RWPE1 (cell line): ENCODE results near the gene SRP54.
"Not testable (repeated sequence)": the region's sequence is repeated elsewhere in the genome, so short reads cannot be mapped to it uniquely, and the experiment has no call there.

Source experiments
- CTCF ChIA-PET: fragments of 350-600 bp; sonication (Branson Sonifier 250); formaldehyde crosslinking; extraction: SDS; loops from one replicate; lab custom pipeline; 2021; lab: Yijun Ruan, JAX
- POLR2A ChIA-PET: fragments of 400-600 bp; formaldehyde crosslinking; extraction: SDS; loops from one replicate; lab custom pipeline; 2020; ENCODE audit warnings: antibody characterized with exemption; ENCODE audit not compliant: low non-redundant PET; lab: Yijun Ruan, JAX
- DNase-seq: peaks from one replicate; pipeline ENCODE4 v3.0.0; 2012; ENCODE audit warnings: low spot score
- H3K27ac ChIP-seq: fragments of 450-650 bp; 2 replicates; pipeline ENCODE4 v1.5.1; 2017
- CTCF ChIP-seq: fragments of 450-650 bp; conservative IDR thresholded peaks from 2 replicates; pipeline ENCODE4 v1.5.1; 2017; ENCODE audit warnings: low read depth, mild to moderate bottlenecking

SRP54 gene

GRCh38 chr14:34944744-34945143 is 38.0 kb upstream of the SRP54 start:
- ChIA-PET CTCF (interaction anchor here (0.6 kb wide), 1 partner anchor 15 kb away, joined by 3 read pairs; no protein-coding TSS in a partner anchor), POLR2A (no interaction called here)
- TF ChIP-seq CTCF = no peak
- DNase-seq = no peak
- no peak overlapping the region for H3K27ac ChIP-seq

- POLR2A ChIA-PET = no interaction called here
- CTCF ChIA-PET = no interaction called here
- TF ChIP-seq CTCF = no peak
- H3K27ac ChIP-seq = no peak overlapping the region
- DNase-seq = no peak
These were observed 36.1 kb upstream of the SRP54 start for GRCh38 chr14:34946699-34947098.

GRCh38 chr14:34951286-34951685 is 31.5 kb upstream of the SRP54 start:
- ChIA-PET POLR2A (interaction anchor here (0.6 kb wide), 1 partner anchor 18 kb away, joined by 4 read pairs; no protein-coding TSS in a partner anchor), CTCF (no interaction called here)
- no peak for TF ChIP-seq CTCF
- DNase-seq = no peak
- no peak overlapping the region for H3K27ac ChIP-seq

- TF ChIP-seq CTCF = no peak
- no peak for DNase-seq
- ChIA-PET CTCF (interaction anchor here (0.6 kb wide), 1 partner anchor 13 kb away, joined by 3 read pairs; no protein-coding TSS in a partner anchor), POLR2A (no interaction called here)
- H3K27ac ChIP-seq = no peak overlapping the region
These were observed 25.9 kb upstream of the SRP54 start for GRCh38 chr14:34956931-34957330.

GRCh38 chr14:34957771-34958286 is 25.0 kb upstream of the SRP54 start:
- no peak overlapping the region for H3K27ac ChIP-seq
- ChIA-PET CTCF (no interaction called here), POLR2A (no interaction called here)
- DNase-seq = no peak
- no peak for TF ChIP-seq CTCF

- CTCF ChIA-PET = interaction anchor here (0.6 kb wide), 1 partner anchor 386 kb away, joined by 3 read pairs; no protein-coding TSS in a partner anchor
- DNase-seq, POLR2A ChIA-PET, H3K27ac ChIP-seq: not testable (repeated sequence)
These were observed 20.7 kb upstream of the SRP54 start for GRCh38 chr14:34962106-34962505.

- no peak for DNase-seq
- POLR2A ChIA-PET = no interaction called here
- no peak for TF ChIP-seq CTCF
- no peak overlapping the region for H3K27ac ChIP-seq
- CTCF ChIA-PET = no interaction called here
These were observed 17.6 kb upstream of the SRP54 start for GRCh38 chr14:34964977-34965764.
